Coronary artery (tissue), 2 donors: Measurements from ENCODE around the gene FOXA3.

ENCODE experiments used
- DNase-seq: peaks from one replicate; pipeline ENCODE4 v3.0.0-alpha.2; 2017; ENCODE audit warnings: low spot score
- H3K27ac ChIP-seq, 2 donors: fragments of 200-600 bp; sonication (generic); one replicate each; pipeline ENCODE4 v1.5.1; 2016 to 2019
- H3K4me3 ChIP-seq: fragments of 200-600 bp; sonication (generic); 2 replicates; pipeline ENCODE4 v1.5.1; 2016; ENCODE audit warnings: mild to moderate bottlenecking, moderate library complexity
- TF ChIP-seq, protein P1 (sequence below): fragments of 200-600 bp; sonication (generic); IDR thresholded peaks from one replicate; pipeline ENCODE4 v1.5.1; 2019; ENCODE audit warnings: antibody characterized with exemption

Gene FOXA3

DNA sequence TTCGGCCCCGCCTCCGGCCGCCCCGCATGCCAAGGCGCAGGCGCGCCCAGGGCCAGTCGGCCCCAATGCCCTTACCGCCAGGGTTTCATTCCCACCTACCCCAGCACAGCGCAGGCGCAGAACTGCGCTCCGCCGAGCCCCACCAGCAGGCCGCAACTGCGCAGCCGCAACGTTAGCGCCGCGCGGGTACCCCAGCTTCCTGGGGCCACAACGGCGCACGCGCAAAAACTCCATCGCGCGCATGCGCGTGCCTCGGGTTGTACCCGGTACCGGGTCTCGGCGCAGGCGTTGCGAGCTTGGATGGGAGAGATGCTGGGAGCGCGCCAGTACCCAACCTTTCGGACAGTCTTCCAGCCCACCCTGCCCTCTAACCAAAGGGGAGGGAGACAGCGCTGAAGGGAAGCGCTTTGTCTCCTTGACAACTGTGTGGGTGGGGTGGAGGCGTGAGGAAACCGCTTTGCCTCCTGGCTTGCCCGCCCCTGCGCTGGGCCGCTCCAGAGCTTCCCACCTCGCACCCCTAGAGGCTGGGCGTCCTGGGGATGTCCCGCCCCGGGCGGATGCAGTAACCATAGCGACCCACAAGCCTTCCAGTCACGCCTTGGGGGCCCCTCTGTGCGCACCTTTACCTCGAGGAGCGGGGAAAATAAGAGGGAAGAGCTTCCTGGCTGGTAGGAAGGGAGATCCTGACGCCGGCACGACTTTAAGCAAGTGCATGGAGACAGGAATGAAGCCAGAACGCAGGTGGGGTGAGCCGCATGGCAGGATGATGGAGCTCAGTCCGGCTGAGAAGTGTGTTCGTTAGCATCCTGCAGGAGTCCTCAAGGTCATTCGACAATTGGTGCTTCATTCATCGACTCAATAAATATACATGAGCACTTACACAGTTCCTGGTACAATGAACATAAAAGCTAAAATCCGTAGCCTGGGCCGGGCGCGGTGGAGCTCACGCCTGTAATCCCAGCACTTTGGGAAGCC lies 38.8 kb downstream of the FOXA3 start:
- peak; percentile 98 for DNase-seq
- TF ChIP-seq, protein P1, sequence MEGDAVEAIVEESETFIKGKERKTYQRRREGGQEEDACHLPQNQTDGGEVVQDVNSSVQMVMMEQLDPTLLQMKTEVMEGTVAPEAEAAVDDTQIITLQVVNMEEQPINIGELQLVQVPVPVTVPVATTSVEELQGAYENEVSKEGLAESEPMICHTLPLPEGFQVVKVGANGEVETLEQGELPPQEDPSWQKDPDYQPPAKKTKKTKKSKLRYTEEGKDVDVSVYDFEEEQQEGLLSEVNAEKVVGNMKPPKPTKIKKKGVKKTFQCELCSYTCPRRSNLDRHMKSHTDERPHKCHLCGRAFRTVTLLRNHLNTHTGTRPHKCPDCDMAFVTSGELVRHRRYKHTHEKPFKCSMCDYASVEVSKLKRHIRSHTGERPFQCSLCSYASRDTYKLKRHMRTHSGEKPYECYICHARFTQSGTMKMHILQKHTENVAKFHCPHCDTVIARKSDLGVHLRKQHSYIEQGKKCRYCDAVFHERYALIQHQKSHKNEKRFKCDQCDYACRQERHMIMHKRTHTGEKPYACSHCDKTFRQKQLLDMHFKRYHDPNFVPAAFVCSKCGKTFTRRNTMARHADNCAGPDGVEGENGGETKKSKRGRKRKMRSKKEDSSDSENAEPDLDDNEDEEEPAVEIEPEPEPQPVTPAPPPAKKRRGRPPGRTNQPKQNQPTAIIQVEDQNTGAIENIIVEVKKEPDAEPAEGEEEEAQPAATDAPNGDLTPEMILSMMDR, result no peak
- Histone ChIP-seq H3K27ac (peak overlapping the region; percentile 25 to 79), H3K4me3 (peak overlapping the region; percentile 75)

DNA sequence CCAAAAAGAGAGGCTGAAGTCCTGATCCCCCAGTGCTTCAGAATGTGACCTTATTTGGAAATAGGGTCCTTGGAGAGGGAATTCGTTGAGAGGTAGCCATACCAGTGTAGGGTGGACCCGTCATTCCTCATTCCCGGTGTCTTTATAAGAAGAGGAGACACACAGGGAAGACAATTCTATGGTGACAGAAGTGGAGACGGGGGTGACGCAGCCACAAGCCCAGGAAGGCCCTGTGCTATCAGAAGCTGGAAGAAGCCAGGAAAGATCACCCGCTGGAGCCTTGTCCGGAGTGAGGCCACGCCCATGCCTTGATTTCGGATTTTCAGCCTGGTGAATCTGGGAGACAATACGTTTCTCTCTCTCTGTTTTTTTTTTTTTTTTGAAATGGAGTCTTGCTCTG lies 40.9 kb downstream of the FOXA3 start:
- TF ChIP-seq, protein P1, result no peak
- Histone ChIP-seq H3K27ac (no peak overlapping the region), H3K4me3 (no peak overlapping the region)
- DNase-seq, result no peak

DNA sequence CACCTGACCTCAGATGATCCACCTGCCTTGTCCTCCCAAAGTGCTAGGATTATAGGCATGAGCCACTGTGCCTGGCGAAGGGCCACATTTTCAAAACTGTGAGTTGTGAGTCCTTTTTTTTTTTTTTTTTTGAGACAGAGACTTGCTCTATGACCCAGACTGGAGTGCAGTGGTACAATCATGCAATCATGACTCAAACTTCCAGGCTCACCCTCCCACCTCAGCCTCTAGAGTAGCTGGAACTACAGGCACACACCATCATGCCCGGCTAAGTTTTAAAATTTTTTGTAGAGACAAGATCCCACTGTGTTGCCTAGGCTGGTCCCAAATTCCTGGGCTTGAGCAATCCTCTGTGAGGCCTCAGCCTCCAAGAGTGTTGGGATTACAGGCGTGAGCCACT lies 42.1 kb downstream of the FOXA3 start:
- no peak for DNase-seq

DNA sequence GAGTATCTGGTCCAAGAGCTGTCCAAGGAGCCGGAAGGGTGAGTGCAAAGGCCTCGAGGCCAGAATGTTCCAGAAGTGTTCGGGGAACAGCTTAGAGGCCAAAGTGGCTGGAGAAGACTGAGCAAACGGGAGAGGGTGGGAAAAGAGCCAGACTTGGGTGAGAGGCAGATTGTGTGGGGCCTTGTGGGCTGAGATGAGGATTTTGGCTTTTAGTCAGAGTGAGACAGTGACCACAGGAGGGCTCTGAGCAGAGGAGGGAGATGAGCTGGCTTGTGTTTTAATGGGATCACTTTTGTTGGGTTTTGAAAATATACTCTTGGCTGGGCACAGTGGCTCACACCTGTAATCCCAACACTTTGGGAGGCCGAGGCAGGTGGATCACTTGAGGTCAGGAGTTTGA lies 44.8 kb downstream of the FOXA3 start:
- no peak for DNase-seq
- TF ChIP-seq, protein P1, result no peak
- Histone ChIP-seq H3K4me3 (no peak overlapping the region), H3K27ac (no peak overlapping the region)

More for the DNA sequence above, 42.1 kb downstream of the FOXA3 start:
- Histone ChIP-seq H3K4me3 (no peak overlapping the region), H3K27ac (no peak overlapping the region)
- TF ChIP-seq, protein P1, result no peak

DNA sequence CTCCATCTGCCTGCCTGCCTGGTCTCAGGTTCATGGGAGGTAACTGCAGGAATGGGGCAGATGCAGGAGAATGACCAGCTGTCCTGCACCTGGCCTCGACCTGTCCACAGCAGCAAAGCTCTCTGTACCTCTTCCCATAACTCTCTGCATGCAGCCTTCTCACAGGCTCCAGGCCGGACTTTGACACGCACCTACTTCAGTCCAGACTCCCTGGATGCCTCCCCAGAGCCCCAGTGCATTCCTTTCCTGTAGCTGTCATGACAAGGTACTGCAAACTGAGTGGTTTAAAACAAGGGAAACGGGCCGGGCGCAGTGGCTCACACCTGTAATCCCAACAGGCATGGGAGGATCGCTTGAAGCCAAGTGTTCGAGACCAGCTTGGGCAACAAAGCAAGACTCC lies 47.2 kb downstream of the FOXA3 start:
- Histone ChIP-seq H3K4me3 (no peak overlapping the region), H3K27ac (no peak overlapping the region)
- no peak for DNase-seq
- TF ChIP-seq, protein P1, result no peak

DNA sequence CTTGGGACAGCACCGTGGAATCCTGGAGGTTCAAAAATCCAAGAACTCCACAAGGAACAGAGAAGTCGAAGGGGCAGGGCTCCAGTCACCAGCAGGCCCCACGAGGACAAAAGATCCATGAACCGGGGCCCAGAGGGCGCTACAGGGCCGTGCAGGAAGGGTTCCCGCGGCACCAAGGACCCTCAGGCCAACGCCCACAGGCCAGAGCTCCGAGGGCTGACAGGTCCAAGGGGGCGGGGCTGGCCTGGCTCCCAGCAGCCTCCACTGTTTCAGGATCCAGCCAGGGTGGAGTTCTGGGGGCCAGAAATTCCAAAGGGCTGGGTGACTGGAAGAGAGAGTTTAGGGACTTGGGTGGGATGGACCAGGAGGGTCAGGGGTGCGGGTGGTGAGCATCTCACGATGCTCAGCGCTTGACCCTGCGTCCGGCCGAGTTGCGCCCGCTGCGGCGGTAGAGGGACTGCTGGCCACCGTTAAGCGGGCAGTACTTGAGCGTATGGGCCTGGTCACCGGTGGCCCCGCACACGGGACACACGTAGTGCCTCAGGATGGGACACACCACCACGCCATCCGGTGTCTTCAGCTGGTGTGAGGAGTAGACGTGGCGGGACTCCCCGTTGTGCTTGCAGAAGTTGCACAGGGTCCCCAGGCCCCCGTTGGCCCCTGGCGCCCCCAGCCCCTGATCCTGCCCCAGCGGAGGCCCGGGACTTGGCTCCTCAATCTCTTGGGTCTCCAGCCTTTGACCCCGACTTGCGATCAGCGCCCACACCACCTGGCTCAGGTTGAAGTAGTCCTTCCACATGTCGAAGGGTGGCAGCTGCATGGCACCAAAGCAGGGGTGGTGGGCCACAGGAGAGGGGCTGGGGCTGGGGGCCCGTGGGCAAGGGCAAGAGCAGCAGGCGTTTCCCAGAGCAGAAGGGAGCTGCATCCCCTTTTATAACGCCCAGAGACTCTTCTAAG lies 50.0 kb downstream of the FOXA3 start, which contains the start of gene NANOS2:
TSS of gene NANOS2 (minus strand) at position 905 of the 957 bp plus-strand sequence. CDS start at position 820, 85 bp downstream.
- DNase-seq, result no peak
- TF ChIP-seq, protein P1, result no peak
- H3K27ac ChIP-seq, result no peak within 1 kb of the TSS
- H3K4me3 ChIP-seq, result no peak within 1 kb of the TSS
